Stimulated activated CD4-positive, alpha-beta T cell treated with anti-CD3 and anti-CD28 coated beads, Interleukin-2, amount 100 ng/mL, for 24 hours (primary cell): ENCODE data around the gene ATG2B.
"Not testable (repeated sequence)": the region's sequence is repeated elsewhere in the genome, so short reads cannot be mapped to it uniquely, and the experiment has no call there.

Experiments used
- DNase-seq, 2 donors: peaks; one replicate each; pipeline ENCODE4 v3.0.0-alpha.2; 2020

ATG2B gene

DNA sequence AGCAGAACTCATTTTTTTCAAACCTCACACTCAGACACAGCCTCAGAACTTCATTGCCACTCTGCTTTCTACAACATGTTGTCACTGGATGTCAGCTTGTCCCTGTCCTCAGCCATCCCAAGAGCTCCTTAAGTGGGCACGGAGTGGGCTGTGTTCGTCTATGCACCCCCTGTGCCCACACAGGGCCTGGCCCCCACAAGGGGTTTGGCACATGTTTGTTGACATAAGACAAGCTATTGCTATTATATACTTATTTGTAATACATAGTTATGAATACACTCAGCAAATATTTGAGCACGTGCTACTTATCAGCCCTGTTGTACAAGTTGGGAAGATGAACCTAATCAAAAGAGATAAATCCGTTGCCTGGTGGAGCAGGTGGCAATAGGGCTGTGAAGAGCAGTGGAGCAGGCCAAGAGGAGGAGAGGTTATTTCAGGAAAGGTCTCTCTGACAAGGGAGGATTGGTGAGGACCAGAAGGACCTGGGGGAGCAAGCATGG lies 111.4 kb downstream of the ATG2B start:
- no peak for DNase-seq

- no peak for DNase-seq
These were observed 112.7 kb downstream of the ATG2B start for GRCh38 chr14:96250485-96250884.

DNA sequence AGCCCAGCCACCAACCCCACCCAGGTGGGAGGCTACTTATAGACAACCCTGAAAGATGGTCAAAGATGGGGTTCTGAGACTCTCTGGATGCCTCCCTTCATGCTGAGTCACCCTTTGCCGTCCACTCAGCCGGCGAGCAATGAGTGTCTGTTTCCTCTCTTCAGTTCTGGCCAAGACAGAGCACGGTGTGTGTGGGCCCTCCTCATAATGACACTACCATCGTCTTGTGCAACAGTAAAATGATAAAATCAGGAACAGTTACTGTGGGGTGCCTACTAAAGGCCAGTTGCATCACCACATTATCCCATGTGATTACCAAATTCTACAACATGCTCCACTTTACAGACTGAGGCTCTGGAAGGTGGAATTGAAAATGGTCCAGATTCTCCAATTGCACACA lies 114.1 kb downstream of the ATG2B start:
- no peak for DNase-seq

- DNase-seq, result no peak
These were observed 116.1 kb downstream of the ATG2B start for GRCh38 chr14:96247031-96247430.

GRCh38 chr14:96246539-96246847 lies 116.6 kb downstream of the ATG2B start:
- no peak for DNase-seq

- DNase-seq, result no peak
These were observed 117.2 kb downstream of the ATG2B start for GRCh38 chr14:96245710-96246538.

DNA sequence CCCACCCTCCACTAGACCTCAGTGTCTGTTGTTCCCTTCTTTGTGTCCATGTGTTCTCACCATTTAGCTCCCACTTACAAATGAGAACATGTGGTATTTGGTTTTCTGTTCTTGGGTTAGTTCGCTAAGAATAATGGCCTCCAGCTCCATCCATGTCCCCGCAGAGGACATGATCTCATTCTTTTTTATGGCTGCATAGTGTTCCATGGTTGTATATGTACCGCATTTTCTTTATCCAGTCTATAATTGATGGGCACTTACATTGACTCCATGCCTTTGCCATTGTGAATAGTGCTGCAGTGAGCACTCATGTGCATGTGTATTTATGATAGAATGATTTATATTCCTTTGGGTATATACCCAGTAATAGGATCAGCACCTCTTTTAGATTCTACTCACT lies 118.1 kb downstream of the ATG2B start:
- not testable (repeated sequence) for DNase-seq

GRCh38 chr14:96243785-96244184 lies 119.4 kb downstream of the ATG2B start:
- DNase-seq, result no peak

DNA sequence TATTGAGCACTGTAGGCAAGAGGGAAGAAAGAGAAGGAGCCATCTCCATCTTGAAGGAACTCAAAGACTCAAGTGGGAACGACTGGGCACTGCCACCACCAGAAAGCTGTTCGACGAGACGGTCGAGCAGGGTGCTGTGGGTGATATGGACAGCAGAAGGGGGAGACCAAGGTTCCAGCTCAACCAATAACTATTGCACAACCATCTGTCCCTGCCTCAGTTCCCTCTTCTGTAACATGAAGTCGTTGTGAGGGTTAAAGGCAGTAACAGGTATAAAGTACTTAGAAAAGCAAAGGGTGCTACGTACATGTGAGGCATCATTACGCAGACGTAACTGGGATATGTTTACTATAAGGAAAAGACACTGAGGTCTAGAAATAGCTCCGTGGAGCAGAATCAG lies 121.0 kb downstream of the ATG2B start:
- no peak for DNase-seq

GRCh38 chr14:96240641-96241040 lies 122.5 kb downstream of the ATG2B start:
- no peak for DNase-seq

DNA sequence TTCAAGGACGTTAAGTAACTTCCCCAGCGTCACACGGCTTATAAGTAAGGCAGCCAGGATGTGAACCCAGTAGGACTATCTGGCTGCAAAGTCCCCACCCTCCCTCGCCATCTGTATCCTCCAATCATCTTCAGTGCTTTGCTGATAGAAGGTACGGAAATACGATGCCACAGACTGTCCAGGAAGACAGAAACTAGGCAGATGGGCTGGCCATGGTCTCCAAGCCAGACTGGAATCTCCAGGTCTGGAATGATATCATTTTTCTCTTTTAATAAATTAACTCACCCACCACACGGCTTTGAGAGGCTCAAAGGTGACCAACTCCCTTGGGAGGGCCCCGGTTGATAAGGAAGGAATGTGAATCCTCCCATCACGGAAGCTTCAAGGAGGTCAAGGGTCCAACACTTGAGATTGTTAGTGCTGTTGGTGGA lies 123.4 kb downstream of the ATG2B start:
- no peak for DNase-seq

GRCh38 chr14:96238676-96239265 lies 124.4 kb downstream of the ATG2B start:
- DNase-seq, result no peak

DNA sequence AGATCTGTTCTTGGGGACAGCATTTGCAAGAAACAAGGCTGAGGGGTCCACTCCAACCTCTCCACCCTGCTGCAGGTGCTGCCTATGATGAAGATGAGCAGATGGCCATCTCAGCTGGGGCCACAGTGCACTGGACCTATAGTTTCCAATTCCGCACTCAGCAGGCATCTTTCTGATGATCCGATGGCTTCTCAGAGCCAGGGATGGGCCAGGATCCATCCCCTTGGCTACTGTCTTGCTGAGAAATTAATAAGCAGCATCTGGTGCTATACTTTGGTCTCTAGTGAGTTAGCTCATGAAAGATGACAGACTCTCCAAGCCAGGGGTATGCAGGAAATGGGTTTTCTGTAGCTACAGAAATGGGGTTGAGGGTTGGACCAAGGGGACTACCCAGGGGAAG lies 125.5 kb downstream of the ATG2B start:
- no peak for DNase-seq

- no peak for DNase-seq
These were observed 127.7 kb downstream of the ATG2B start for GRCh38 chr14:96235426-96235825.

DNA sequence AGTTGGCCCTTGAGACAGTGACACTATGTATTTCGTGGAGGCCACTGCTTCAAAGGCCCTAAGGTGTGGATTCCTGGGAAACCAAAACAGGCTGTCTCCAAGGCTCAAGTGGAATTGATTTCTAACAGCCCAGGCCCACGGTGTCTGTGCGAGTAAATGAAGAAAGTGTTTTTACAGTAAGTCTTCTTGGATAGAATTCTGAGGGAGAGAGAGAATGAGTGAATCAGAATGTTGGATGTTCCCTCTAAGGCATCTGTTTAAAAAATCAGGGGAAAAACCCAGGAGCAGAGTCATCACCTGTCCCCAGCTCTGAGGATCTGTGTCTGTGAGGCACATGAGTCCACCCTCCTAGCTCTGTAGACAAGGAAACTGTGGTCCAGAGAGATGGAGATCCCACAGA lies 129.5 kb downstream of the ATG2B start:
- no peak for DNase-seq

DNA sequence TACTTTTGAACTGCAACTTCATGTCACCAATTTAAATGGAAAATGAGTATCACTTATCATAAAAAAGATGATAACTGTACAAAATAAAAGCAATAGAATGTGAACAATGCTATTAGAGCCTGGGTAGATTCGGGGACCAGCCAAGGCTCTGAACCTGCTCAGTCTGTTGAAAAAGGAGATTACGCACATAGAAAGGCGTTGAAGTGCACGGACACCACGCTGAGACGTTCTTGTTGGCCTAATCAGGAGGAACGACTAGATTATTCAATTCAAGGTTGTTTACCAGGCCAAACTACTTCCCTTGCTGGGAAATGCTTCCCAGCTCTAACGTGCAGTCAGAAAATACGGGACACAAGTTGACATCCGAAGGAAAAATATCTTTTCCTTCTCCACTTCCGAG lies 130.6 kb downstream of the ATG2B start:
- DNase-seq, result no peak

DNA sequence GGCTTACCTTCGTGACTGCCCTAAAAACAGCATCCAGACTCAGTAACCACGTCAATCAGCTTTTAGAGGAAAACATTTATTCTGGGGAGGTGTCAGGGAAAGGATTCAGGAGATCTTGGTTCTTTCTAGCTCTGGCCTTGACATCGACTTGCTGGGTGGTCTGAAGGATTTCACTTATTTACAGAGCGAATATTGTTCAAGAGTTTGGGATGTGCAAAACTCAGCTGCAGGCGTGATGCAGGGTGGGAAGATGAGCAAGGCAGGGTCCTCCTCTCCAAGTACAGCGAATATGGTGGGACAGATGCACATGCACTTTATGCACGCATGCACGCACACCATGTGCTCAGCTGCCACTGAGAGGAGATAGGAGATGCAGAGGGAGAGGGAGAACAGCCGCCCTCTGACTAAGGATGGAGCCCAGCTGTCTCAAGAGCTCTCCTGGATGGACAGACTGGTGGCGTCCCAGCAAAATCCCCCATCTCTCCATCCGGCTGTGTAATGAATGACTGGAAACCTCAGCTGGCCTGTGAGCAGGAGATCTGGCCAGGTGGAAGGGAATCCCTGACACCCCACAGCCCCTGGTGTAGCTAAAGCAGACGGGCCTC lies 131.5 kb downstream of the ATG2B start:
- no peak for DNase-seq

GRCh38 chr14:96231056-96231455 lies 132.1 kb downstream of the ATG2B start:
- DNase-seq, result no peak

DNA sequence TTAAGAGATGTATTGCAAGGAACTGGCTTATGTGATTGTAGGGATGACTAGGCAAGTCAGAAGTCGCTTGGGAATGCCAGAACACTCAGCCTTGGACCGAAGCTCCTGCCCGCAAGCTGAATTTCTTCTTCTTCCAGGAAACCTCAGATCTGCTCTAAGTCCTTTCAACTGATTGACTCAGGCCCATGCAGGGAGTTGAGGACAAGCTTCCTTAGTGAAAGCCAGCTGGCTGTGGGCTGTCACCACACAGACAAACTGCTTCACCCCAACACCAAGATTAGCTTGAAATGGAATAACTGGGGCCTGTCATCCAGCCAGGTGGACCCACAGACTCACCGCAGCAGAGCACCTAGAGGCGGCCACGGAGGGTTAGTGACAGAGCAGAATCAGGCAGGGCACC lies 133.8 kb downstream of the ATG2B start:
- no peak for DNase-seq
